Epithelial cell of proximal tubule (primary cell): Measurements from ENCODE around the gene VPS35L. TPM values are rescaled to one million over a fixed set of nuclear protein-coding genes. Genes with fewer than 3 reads are reported as not detected.

Experiments used
- DNase-seq: peaks from one replicate; pipeline ENCODE4 v3.0.0-alpha.2; 2011; ENCODE audit warnings: low read depth
- H3K4me3 ChIP-seq: 2 replicates; pipeline ENCODE4 v1.5.1; 2011; ENCODE audit warnings: low read depth, mild to moderate bottlenecking, low read length
- total RNA-seq: library from RNA; depleted of rRNA; stranded (reverse); fragments of >200 nt; gene quantifications from 2 replicates; pipeline ENCODE4 v1.2.3, GENCODE V29; 2015
- TF ChIP-seq, protein P1 (sequence below): conservative IDR thresholded peaks from 2 replicates; pipeline ENCODE4 v1.5.1; 2012; ENCODE audit warnings: low read depth, mild to moderate bottlenecking, low read length

Gene VPS35L
- total RNA-seq, 1 donor from 2014 or later = 36.9 TPM

GRCh38 chr16:19555938-19556771 is 652 bp downstream of the VPS35L start:
- H3K4me3 ChIP-seq = peak overlapping the region; percentile 80
- TF ChIP-seq, protein P1, sequence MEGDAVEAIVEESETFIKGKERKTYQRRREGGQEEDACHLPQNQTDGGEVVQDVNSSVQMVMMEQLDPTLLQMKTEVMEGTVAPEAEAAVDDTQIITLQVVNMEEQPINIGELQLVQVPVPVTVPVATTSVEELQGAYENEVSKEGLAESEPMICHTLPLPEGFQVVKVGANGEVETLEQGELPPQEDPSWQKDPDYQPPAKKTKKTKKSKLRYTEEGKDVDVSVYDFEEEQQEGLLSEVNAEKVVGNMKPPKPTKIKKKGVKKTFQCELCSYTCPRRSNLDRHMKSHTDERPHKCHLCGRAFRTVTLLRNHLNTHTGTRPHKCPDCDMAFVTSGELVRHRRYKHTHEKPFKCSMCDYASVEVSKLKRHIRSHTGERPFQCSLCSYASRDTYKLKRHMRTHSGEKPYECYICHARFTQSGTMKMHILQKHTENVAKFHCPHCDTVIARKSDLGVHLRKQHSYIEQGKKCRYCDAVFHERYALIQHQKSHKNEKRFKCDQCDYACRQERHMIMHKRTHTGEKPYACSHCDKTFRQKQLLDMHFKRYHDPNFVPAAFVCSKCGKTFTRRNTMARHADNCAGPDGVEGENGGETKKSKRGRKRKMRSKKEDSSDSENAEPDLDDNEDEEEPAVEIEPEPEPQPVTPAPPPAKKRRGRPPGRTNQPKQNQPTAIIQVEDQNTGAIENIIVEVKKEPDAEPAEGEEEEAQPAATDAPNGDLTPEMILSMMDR = peak; percentile 37
- no peak for DNase-seq

DNA sequence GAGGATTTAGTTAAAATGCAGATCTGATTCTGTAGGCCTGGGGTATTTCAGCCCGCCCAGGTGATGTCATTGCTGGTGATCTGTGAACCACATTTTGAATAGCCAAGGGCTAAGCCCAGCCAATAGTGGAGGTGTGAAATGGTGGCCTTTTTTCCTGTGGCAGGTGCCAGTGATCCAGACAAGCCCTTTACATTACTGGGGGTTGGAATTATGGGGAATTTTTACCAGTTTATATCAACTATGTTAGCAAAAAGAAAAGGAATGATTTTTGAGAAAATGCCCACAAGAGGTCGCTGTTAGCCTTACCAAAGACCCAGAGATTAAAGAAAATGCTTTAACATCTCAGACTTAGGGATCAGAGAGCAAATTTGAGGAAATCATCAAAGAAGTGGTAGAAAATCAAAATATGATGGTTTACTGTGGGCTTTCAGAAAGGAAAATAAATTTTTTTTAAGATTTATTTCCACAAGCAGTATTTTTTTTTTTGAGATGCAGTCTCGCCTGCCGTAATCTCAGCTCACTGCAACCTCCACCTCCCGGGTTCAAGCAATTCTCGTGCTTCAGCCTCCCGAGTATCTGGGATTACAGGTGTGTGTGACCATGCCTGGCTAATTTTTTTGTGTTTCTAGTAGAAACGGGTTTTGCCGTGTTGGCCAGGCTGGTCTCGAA is 3.9 kb downstream of the VPS35L start:
- TF ChIP-seq, protein P1 = peak; percentile 69
- no peak for DNase-seq
- no peak overlapping the region for H3K4me3 ChIP-seq

DNA sequence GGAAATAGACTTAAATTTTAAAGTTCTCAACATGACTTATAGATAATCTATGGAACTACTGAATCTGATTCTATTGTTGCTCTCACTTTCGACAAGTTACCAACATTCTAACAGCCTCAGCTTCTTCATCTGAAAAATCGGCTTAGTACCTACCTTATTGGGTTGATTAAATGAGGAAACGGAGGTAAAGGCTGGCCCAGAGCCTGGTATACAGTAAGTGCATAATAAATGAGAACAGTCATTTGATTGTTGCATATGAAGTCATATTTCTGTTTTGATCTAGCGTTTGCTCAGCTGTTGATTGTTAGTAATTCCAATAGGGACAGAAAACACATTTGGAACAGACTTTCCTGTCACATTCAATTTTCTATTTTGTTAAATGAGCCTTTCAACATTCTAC is 4.6 kb downstream of the VPS35L start:
- no peak overlapping the region for H3K4me3 ChIP-seq
- TF ChIP-seq, protein P1 = no peak
- DNase-seq = no peak

DNA sequence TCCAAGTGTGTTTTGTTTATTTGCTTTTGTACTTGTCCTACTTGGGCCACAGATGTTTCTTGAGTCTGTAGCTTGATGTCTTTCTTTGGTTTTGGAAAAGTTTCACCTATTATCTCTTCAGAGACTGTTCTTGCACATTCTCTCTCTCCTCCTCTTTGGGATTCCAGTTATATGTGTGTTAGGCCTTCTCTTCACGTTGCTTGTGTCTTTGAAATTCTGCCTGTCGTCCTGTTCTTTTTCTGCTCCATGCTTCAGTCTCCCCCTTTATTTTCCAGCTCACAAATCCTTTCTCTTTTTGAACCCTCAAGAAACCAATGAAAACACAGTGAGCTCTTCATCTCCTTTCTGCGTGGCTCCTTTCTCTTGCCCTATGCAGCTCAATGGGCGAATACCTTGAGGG is 7.9 kb downstream of the VPS35L start:
- no peak for DNase-seq
- TF ChIP-seq, protein P1 = no peak
- H3K4me3 ChIP-seq = no peak overlapping the region

DNA sequence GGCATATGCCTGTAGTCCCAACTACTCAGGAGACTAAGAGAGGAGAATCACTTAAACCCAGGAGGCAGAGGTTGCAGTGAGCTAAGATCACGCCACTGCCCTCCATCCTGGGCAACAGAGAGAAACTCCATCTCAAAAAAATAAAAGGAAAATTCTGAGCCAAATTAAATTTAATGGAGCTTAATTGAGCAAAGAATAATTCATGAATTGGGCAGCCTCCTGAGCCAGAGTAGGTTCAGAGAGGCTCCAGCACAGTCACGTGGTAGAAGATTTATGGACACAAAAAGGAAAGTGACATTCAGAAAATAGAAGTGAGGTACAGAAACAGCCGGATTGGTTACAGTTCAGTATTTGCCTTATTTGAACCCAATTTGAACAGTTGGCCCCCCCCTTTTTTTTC is 10.9 kb downstream of the VPS35L start:
- TF ChIP-seq, protein P1 = no peak
- no peak overlapping the region for H3K4me3 ChIP-seq
- DNase-seq = no peak

DNA sequence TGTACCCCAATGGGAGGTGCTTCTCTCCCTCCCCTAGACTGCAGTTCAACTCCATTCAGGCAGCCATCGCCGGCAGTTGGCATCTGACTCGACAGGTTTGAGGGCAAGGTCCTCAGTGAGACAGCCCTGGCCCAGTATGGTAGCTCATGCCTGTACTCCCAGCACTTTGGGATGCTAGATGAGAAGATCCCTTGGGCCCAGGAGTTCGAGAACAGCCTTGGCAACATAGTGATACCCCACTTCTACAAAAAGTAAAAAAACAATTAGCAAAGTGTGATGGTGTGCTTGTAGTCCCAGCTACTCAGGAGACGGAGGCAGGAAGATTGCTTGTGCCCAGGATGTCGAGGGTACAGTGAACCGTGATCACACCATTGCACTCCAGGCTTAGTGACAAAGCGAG is 12.1 kb downstream of the VPS35L start:
- no peak overlapping the region for H3K4me3 ChIP-seq
- TF ChIP-seq, protein P1 = no peak
- no peak for DNase-seq

DNA sequence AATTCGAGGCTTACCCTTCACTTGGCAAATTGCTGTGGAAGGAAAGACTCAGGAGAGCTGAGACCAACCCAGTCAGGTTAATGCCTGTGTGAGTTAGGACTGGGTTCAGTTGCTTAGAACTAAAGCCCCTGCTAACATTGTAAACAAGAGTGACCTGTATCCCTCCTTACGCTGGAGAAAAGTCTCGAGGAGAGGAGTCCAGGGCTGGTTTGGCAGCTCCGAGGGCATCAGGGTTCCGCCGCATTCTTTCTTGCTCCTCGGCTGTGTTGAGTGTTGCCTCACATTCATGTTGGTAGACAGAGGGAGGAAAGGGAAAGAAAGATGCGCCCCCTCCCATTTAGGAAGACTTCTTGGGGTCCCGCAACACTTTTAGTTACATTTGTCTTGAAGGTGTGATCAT is 18.5 kb downstream of the VPS35L start:
- TF ChIP-seq, protein P1 = no peak
- DNase-seq = no peak
- H3K4me3 ChIP-seq = no peak overlapping the region
